ENCODE results near the gene PLXNB2.

The PLXNB2 gene

GRCh38 chr22:50302564-50302963, 4.9 kb downstream of the PLXNB2 start (continued):
- TF ChIP-seq PPARA (CRISPR knock-in tag; IDR thresholded peaks at IDR 0.05; ENCODE audit: borderline replicate concordance) (no peak), ARNTL (CRISPR knock-in tag; IDR thresholded peaks at IDR 0.05; ENCODE audit: borderline replicate concordance, low read depth) (no peak), BACH2 (CRISPR knock-in tag; IDR thresholded peaks at IDR 0.05; ENCODE audit: borderline replicate concordance) (no peak), RARB (CRISPR knock-in tag; IDR thresholded peaks at IDR 0.05) (no peak)
- TF ChIP-seq, protein P1, sequence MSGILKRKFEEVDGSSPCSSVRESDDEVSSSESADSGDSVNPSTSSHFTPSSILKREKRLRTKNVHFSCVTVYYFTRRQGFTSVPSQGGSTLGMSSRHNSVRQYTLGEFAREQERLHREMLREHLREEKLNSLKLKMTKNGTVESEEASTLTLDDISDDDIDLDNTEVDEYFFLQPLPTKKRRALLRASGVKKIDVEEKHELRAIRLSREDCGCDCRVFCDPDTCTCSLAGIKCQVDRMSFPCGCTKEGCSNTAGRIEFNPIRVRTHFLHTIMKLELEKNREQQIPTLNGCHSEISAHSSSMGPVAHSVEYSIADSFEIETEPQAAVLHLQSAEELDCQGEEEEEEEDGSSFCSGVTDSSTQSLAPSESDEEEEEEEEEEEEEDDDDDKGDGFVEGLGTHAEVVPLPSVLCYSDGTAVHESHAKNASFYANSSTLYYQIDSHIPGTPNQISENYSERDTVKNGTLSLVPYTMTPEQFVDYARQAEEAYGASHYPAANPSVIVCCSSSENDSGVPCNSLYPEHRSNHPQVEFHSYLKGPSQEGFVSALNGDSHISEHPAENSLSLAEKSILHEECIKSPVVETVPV (CRISPR knock-in tag; IDR thresholded peaks at IDR 0.05), result no peak

DNA sequence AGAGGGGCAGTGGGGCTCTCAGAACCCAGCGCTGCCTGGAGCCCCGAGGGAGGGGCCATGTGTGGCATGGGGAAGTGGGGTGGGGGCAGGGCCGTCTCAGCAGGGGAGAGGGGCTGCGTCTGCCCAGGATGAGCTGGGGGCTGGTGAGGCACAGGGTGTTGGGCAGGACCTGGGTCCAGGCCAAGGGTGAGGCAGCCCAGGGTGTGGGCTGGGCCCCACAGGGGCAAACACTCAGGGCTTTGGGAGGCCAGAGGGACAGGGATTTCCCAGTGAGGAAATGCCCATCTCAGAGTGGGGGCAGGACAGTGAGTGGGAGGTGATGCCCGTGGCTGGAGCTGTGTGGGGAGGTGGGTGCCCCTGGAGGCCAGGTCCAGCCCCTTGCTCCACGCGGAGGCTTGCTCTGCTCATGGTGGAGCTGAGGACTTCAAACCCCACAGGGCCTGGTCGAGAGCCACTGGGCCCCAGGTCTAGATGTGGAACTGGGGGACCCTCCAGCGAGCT, 5.4 kb downstream of the PLXNB2 start:
- TF ChIP-seq OSR1 (CRISPR knock-in tag; IDR thresholded peaks at IDR 0.05) (no peak), ZNF70 (CRISPR knock-in tag; IDR thresholded peaks at IDR 0.05) (no peak), RARB (CRISPR knock-in tag; IDR thresholded peaks at IDR 0.05) (no peak), ESRRG (CRISPR knock-in tag; IDR thresholded peaks at IDR 0.05) (no peak)
- TF ChIP-seq, protein P2, sequence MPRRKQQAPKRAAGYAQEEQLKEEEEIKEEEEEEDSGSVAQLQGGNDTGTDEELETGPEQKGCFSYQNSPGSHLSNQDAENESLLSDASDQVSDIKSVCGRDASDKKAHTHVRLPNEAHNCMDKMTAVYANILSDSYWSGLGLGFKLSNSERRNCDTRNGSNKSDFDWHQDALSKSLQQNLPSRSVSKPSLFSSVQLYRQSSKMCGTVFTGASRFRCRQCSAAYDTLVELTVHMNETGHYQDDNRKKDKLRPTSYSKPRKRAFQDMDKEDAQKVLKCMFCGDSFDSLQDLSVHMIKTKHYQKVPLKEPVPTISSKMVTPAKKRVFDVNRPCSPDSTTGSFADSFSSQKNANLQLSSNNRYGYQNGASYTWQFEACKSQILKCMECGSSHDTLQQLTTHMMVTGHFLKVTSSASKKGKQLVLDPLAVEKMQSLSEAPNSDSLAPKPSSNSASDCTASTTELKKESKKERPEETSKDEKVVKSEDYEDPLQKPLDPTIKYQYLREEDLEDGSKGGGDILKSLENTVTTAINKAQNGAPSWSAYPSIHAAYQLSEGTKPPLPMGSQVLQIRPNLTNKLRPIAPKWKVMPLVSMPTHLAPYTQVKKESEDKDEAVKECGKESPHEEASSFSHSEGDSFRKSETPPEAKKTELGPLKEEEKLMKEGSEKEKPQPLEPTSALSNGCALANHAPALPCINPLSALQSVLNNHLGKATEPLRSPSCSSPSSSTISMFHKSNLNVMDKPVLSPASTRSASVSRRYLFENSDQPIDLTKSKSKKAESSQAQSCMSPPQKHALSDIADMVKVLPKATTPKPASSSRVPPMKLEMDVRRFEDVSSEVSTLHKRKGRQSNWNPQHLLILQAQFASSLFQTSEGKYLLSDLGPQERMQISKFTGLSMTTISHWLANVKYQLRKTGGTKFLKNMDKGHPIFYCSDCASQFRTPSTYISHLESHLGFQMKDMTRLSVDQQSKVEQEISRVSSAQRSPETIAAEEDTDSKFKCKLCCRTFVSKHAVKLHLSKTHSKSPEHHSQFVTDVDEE (CRISPR knock-in tag; IDR thresholded peaks at IDR 0.05), result no peak
- no peak for ATAC-seq

- TF ChIP-seq PATZ1 (CRISPR knock-in tag; IDR thresholded peaks at IDR 0.05; ENCODE audit: borderline replicate concordance), result no peak
- TF ChIP-seq, protein P3, sequence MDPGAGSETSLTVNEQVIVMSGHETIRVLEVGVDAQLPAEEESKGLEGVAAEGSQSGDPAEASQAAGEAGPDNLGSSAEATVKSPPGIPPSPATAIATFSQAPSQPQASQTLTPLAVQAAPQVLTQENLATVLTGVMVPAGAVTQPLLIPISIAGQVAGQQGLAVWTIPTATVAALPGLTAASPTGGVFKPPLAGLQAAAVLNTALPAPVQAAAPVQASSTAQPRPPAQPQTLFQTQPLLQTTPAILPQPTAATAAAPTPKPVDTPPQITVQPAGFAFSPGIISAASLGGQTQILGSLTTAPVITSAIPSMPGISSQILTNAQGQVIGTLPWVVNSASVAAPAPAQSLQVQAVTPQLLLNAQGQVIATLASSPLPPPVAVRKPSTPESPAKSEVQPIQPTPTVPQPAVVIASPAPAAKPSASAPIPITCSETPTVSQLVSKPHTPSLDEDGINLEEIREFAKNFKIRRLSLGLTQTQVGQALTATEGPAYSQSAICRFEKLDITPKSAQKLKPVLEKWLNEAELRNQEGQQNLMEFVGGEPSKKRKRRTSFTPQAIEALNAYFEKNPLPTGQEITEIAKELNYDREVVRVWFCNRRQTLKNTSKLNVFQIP (CRISPR knock-in tag; IDR thresholded peaks at IDR 0.05; ENCODE audit: borderline replicate concordance, low read depth), result no peak
- no peak for TF ChIP-seq RARB (CRISPR knock-in tag; IDR thresholded peaks at IDR 0.05)
- ATAC-seq, result no peak
Measured at GRCh38 chr22:50301581-50301991, 5.9 kb downstream of the PLXNB2 start.

DNA sequence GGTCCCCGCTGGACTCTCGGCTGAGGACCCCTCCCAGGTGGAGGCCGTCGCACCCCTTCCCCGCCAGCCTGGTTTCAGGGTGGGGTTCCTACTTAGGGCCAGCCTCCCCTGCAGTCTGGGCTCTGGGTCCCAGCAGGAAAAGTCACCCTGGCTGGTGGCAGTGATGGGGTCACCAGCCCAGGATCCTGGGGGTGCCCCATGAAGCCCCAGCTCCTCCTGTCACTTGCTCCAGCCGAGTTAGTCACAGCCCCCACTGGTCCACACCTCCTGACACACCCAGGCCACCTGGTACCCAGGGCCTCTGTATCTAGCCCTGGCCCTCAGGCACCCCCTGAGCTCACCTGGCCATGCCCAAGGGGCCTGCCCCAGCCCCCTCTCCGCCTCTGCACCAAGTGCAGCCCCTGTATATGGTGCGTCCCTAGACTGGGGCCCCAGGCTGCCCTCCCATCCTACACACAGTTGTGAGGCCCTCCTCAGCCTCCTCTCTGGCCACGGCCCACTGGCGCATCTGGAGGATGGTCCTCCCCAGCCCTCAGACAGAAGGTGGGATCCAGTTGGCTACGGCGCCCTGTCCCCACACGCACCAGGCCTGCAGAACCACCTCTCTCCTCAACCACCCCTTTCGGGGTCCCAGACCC, 6.7 kb downstream of the PLXNB2 start:
- no peak for ATAC-seq
- TF ChIP-seq BACH2 (CRISPR knock-in tag; IDR thresholded peaks at IDR 0.05; ENCODE audit: borderline replicate concordance) (no peak), ZC3H10 (CRISPR knock-in tag; IDR thresholded peaks at IDR 0.05) (no peak), OSR1 (CRISPR knock-in tag; IDR thresholded peaks at IDR 0.05) (no peak), CSDC2 (CRISPR knock-in tag; IDR thresholded peaks at IDR 0.05) (no peak), ZNF565 (CRISPR knock-in tag; conservative IDR thresholded peaks at IDR 0.05; ENCODE audit: low read depth) (no peak), ZNF8 (CRISPR knock-in tag; IDR thresholded peaks at IDR 0.05) (no peak), CREB5 (CRISPR knock-in tag; IDR thresholded peaks at IDR 0.05; ENCODE audit: low read depth) (no peak), ZNF70 (CRISPR knock-in tag; IDR thresholded peaks at IDR 0.05) (no peak)
- TF ChIP-seq, protein P3 (CRISPR knock-in tag; IDR thresholded peaks at IDR 0.05; ENCODE audit: borderline replicate concordance, low read depth), result no peak
